Ramos (cell line): ENCODE results near the gene OBI1.
"Not testable (repeated sequence)": the region's sequence is repeated elsewhere in the genome, so short reads cannot be mapped to it uniquely, and the experiment has no call there.

ENCODE experiments used
- in situ Hi-C: fragments of 300-500 bp; cut with MboI; formaldehyde crosslinking; loops from one replicate; pipeline ENCODE4 v1.14.3; 2022; ENCODE audit warnings: low sequenced_read_pairs; ENCODE audit not compliant: unreplicated experiment

Gene OBI1

DNA sequence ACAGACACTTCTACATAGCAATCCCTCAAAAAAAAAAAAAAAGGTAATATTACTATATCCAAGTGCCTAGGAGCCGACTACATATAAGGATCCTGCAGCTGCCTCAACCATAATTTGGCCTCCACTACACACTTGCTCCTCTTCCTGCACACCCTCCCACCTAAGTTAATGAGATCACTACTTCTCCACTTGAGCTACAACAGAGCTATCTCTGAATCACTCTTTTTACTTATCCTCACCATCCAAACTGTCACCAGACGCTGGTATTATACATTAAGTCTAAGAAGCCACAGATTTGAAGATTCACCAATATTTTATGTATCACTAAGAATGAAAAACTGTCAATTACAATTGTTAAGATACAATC, 8.3 kb downstream of the OBI1 start:
- in situ Hi-C loops = no loop called here

DNA sequence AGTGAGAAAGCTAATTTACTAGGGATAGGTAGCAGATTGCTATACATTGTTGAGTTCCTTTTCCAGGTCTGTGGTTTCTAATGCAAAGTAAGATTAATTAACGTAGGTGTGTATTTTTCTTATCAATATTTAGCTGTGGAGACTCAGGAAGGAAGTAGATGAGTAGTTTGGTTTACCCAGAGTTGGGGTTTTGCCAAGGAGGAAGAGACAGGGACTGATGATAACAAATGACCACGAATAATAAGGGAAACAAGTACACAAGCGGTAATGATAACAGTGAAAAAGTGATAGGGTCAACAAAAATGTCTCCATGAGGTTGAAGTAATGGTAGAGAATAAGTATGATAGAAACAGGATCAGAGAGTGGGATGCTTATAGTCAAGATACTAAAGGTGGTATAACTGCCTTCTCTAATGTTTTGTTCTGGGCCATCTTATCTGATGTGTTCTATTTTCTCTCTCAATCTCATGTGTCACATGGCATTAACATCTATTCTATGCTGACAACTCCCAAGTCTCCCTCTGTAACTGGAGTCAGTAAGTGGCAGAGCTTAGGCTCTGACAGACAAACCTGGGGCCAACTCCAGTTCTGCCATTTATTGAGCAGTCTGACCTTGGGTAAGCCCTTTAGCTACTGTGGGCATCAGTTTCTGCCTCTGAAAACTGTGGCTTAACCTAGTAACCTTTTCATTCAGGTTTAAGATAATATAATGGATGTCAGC, 8.8 kb downstream of the OBI1 start:
- in situ Hi-C loops = no loop called here

- in situ Hi-C loops = not testable (repeated sequence)
Observed at GRCh38 chr13:78647109-78647678, 11.8 kb downstream of the OBI1 start.

GRCh38 chr13:78638216-78638615, 20.7 kb downstream of the OBI1 start:
- in situ Hi-C loops = no loop called here

GRCh38 chr13:78636495-78636894, 22.5 kb downstream of the OBI1 start:
- in situ Hi-C loops = no loop called here

DNA sequence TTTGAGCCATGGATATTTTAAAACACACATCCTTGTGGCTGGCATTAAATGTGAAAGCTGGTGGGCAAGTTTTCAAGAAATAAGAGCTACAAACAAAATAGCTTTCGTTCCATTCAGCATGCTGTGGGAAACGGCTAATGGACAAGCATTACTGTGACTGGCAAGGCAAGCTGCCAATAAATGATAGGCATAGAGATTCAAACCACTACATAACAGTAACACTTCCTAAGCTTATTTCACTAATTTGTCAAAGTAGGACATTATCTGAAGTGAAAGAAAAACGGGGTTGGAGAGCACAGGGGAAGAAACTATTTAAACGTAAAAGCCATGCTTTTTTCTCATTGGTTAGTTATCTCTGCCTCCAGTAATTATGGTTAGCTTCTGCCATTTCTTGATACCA, 26.0 kb downstream of the OBI1 start:
- in situ Hi-C loops = no loop called here

DNA sequence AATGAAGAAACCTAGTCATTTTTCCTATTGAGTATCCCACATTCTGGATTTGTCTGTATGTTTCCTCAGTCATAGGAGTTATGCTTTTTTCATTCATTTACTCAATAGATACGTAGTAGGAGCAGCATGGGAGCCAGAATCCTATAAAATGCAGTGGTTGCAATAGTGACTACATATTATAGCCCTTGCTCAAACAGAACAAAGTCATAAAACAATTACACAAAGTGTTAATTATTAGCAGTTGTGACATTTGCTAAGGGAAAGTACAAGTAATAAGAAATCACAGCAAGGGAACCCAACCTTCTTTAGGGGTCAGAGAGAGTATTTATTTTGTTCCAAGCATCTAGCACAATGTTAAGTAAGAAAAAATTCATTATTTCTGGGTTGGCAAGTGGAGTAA, 27.9 kb downstream of the OBI1 start:
- in situ Hi-C loops = no loop called here

GRCh38 chr13:78630511-78630910, 28.4 kb downstream of the OBI1 start:
- in situ Hi-C loops = no loop called here

DNA sequence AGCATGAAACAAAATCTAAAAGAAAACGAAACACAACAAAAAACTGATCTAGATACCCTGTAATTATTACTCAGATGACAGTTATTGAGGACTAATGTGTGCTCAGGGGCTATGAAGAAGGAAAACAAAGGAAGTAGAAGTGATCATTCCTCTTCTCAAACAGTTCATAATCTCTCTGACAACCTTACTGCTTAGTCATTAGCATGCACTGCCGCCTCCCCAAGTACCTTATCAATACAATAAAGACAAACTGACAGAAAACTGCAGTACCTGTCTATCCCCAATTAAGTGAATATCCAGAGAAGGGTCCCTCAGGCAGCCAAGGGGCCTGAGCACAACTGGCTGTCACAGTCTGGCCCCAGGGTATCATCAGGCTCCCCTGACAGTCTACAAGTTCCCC, 33.6 kb downstream of the OBI1 start:
- in situ Hi-C loops = no loop called here

DNA sequence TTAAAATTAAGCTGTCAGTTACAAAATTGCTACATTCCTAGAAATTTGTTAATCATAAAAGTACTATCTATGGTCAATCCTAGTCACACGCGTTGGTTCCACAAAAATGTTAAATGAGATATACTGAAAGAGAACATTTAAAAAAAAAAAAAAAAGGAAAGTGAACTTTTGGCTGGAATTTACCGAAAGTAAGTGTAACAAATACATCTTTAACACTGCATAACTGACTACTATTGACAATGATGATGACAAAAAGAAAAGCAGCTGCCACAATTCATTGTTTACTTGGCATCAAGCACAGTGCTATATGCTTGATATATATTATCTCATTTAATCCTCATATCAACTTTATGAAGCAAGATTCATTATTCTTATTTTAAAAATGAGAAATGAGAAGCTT, 35.8 kb downstream of the OBI1 start:
- in situ Hi-C loops = no loop called here

GRCh38 chr13:78620936-78621470, 38.0 kb downstream of the OBI1 start:
- in situ Hi-C loops = no loop called here

DNA sequence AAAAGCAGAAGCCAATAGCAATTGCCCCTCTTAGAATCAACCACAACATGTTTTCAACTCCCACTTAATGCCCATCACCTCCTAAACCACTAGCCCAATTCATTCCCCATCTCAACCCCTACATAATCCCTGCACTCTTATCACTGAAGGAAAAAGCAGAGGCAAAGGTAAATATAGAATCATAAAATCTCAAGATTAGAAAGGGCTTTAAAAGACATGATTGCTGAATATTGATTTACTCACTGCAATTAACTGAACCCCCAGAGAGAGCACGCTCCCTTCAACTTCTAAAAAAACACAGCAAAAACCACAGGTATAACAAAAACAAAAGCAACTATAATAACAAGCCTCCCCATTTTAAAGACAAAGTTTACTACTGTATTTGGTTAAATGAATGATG, 40.5 kb downstream of the OBI1 start:
- in situ Hi-C loops = no loop called here

DNA sequence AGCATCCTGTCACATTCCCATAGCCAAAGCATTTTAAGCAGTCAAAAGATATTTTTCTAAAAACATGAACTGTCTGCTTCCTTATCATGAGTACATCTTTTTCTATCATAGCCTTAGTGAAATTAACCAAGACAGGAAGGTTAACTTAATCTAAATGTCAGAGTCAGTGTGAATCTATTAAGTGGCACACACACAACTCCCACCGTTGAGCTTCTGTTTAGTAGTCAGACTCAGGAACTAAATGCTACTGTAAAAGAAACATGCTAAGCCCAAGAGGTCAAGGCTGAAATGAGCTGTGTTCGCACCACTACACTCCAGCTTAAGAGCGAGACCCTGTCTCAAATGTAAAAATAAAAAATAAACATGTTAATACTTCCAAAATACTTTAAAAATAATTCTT, 47.9 kb downstream of the OBI1 start:
- in situ Hi-C loops = no loop called here

GRCh38 chr13:78610381-78610883, 48.5 kb downstream of the OBI1 start:
- in situ Hi-C loops = no loop called here

GRCh38 chr13:78609464-78610205, 49.3 kb downstream of the OBI1 start:
- in situ Hi-C loops = no loop called here

DNA sequence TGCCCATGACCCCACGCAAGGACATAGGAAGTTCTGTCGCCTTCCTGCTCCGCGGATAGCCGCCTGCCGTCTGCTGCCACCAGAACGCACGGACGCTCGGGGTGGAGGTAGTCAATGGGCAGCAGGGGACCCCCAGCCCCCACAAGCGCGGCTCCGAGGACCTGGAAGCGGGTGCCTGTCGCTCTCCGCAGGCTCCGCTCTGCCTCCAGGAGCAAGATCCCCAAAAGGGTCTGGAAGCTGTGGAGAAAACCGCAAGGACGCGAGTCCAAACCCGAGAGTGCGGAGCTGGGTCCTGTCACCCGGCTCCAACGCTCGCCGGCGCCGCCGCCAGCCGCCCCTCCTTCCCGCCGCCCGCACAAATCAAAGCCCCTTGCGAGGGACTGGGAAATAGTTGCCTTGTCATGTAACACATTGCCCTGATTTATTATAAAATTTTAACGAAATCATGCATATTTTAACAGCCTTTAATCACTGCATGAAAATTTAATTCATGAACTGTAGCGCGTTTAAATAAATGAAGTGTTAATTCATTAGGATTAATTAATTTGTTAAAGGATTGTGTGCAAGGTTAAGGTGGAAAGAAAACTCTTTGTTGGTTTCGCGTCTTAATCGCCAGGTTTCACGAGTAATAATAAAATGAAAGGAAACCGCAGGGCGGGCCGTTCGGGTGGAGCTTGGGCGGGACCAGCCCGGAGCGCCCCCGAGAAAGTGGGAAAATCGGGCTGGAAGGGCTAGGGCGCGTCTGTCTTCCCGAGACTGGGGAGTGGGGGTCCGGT, 50.1 kb downstream of the OBI1 start:
- in situ Hi-C loops = no loop called here

- in situ Hi-C loops = no loop called here
Observed at GRCh38 chr13:78608252-78608687, 50.7 kb downstream of the OBI1 start.

DNA sequence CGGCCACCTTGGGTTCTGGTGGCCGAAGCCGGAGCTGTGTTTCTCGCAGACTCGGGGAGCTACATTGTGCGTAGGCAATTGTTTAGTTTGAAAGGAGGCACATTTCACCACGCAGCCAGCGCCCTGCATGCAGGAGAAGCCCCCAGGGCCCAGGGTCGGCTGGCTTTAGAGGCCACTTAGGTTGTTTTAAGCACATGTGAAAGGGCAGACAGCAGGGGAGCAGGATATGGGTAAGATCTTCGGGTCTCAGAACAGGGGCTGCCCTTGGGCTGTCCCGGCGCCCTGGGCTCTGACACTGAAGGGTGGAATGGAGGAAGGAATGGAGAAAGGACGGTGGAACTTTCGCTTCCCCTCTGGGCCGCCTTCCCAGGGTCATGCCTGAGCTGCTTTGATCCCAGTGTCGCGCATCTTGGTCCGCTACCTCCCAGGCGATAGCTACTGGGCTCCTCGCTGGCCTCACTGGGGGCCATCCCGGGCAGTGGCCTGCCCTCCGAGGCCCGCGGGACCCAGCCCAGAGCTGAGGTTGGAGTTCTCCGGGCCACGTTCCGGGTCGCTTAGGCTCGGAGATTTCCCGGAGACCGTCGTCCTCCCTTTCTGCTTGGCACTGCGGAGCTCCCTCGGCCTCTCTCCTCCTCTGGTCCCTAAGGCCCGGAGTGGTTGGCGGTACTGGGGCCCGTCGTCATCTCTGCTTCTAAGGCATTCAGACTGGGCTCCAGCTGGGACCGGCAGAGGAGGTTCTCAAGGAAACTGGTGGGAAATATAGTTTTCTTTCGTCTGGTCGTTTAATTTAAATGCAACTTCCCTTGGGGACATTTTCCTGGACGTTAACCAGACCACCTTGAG, 51.3 kb downstream of the OBI1 start:
- in situ Hi-C loops = no loop called here
